Measurements from ENCODE around the gene KCNQ1. TPM values are rescaled to one million over a fixed set of nuclear protein-coding genes. Genes with fewer than 3 reads are reported as not detected.

KCNQ1 gene
- total and polyA plus RNA-seq, 2 of the 13 experiments (the other 11 are each of a cell fraction or from before 2014, with no cell fraction given), result 0.02 to 0.08 TPM

- no peak for FAIRE-seq
- no TSS peak for BruUV-seq (replicated peaks)
Measured at GRCh38 chr11:2877474-2877873, 432.7 kb downstream of the KCNQ1 start.

GRCh38 chr11:2878782-2879181, 434.0 kb downstream of the KCNQ1 start:
- Histone ChIP-seq H3K79me2 (ENCODE audit: insufficient read depth, low read length) (no peaks in the 10 kb centered on the region), H3K4me1 (ENCODE audit: insufficient read depth, low read length) (no peaks in the 10 kb centered on the region), H3K4me2 (ENCODE audit: low read depth, low read length) (no peak overlapping the region), H4K20me1 (ENCODE audit: insufficient read depth, low read length) (no peaks in the 10 kb centered on the region), H3K27ac (ENCODE audit: extremely low read length, insufficient read depth, low read length) (no peak overlapping the region), H3K27me3 (ENCODE audit: control insufficient read depth in 1 of 2, insufficient read depth in 2 of 2, low read length in 2 of 2) (peaks cover 5 to 64% of the 10 kb centered on the region in 2 experiments), H3K4me3 (replicated peaks in 1 of 3; ENCODE audit: insufficient read depth in 1 of 3, low read depth in 2 of 3, low read length in 3 of 3) (no peak overlapping the region), H3K9me3 (ENCODE audit: low read length) (no peaks in the 10 kb centered on the region), H3K9ac (ENCODE audit: insufficient read depth, low read depth, low read length) (no peak overlapping the region), H2AFZ (ENCODE audit: low read length) (no peak overlapping the region), H3K36me3 (replicated peaks in 1 of 2; ENCODE audit: control insufficient read depth in 1 of 2, insufficient read depth in 2 of 2, low read length in 2 of 2) (no peaks in the 10 kb centered on the region)
- intact Hi-C loops (cut with micrococcal nuclease; ENCODE audit: unreplicated experiment) (no loop called here), in situ Hi-C loops (cut with HindIII; ENCODE audit: extremely low pct_ligation_motif_present, low pct_unique_long_range_greater_than_20kb) (no loop called here)
- no peak for FAIRE-seq
- WGBS (ENCODE audit: low lambda C conversion rate), result 58% methylated on average over 7 of the region's 8 CpGs
- DNase-seq (ENCODE audit: low spot score), result no peak
- ChIA-PET POLR2A (no interaction called here), CTCF (ENCODE audit: low intra/inter-chr PET ratio, low total read pairs) (no interaction called here)
- no peak for ATAC-seq
- BruUV-seq (replicated peaks), result no TSS peak
- peak; percentile 85 for TF ChIP-seq RBAK (CRISPR knock-in tag; IDR thresholded peaks at IDR 0.05)
- TF ChIP-seq, protein P1, sequence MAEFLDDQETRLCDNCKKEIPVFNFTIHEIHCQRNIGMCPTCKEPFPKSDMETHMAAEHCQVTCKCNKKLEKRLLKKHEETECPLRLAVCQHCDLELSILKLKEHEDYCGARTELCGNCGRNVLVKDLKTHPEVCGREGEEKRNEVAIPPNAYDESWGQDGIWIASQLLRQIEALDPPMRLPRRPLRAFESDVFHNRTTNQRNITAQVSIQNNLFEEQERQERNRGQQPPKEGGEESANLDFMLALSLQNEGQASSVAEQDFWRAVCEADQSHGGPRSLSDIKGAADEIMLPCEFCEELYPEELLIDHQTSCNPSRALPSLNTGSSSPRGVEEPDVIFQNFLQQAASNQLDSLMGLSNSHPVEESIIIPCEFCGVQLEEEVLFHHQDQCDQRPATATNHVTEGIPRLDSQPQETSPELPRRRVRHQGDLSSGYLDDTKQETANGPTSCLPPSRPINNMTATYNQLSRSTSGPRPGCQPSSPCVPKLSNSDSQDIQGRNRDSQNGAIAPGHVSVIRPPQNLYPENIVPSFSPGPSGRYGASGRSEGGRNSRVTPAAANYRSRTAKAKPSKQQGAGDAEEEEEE (CRISPR knock-in tag; IDR thresholded peaks at IDR 0.05; ENCODE audit: borderline replicate concordance), result no peak

More at GRCh38 chr11:2877474-2877873, 432.7 kb downstream of the KCNQ1 start:
- ATAC-seq (no peak), DNase-seq (ENCODE audit: low spot score) (no peak)
- POLR2A ChIA-PET, result no interaction called here
- no peaks in the 10 kb centered on the region for H4K20me1 ChIP-seq (ENCODE audit: insufficient read depth, low read length)
- peaks cover 5 to 56% of the 10 kb centered on the region in 2 experiments for H3K27me3 ChIP-seq (ENCODE audit: control insufficient read depth in 1 of 2, insufficient read depth in 2 of 2, low read length in 2 of 2)
- intact Hi-C loops (cut with micrococcal nuclease; ENCODE audit: unreplicated experiment) (no loop called here), in situ Hi-C loops (cut with HindIII; ENCODE audit: extremely low pct_ligation_motif_present, low pct_unique_long_range_greater_than_20kb) (no loop called here)
- no peaks in the 10 kb centered on the region for H3K4me1 ChIP-seq (ENCODE audit: insufficient read depth, low read length)
- no peaks in the 10 kb centered on the region for H3K79me2 ChIP-seq (ENCODE audit: insufficient read depth, low read length)
- no peak overlapping the region for H3K9ac ChIP-seq (ENCODE audit: insufficient read depth, low read depth, low read length)
- no peak overlapping the region for H2AFZ ChIP-seq (ENCODE audit: low read length)
- no peak overlapping the region for H3K4me2 ChIP-seq (ENCODE audit: low read depth, low read length)
- no peaks in the 10 kb centered on the region for H3K9me3 ChIP-seq (ENCODE audit: low read length)
- CTCF ChIA-PET (ENCODE audit: low intra/inter-chr PET ratio, low total read pairs), result no interaction called here
- no peak overlapping the region for H3K27ac ChIP-seq (ENCODE audit: extremely low read length, insufficient read depth, low read length)
- H3K4me3 ChIP-seq (replicated peaks in 1 of 3; ENCODE audit: insufficient read depth in 1 of 3, low read depth in 2 of 3, low read length in 3 of 3), result no peak overlapping the region
- TF ChIP-seq MAFF (IDR thresholded peaks at IDR 0.05; ENCODE audit: low read depth, low read length), result no peak
- WGBS (ENCODE audit: low lambda C conversion rate), result 75% methylated on average over 6 of the region's 6 CpGs
- H3K36me3 ChIP-seq (replicated peaks in 1 of 2; ENCODE audit: control insufficient read depth in 1 of 2, insufficient read depth in 2 of 2, low read length in 2 of 2), result no peaks in the 10 kb centered on the region

Measured in HepG2 (cell line).